ENCODE data around the gene RXRA.

The RXRA gene

GRCh38 chr9:134477927-134478326 lies 151.7 kb downstream of the RXRA start:
- no peak for TF ChIP-seq CTCF (IDR thresholded peaks at IDR 0.05; ENCODE audit: insufficient read depth, low read length, missing control alignments)
- POLR2A ChIA-PET: no interaction called here
- H3K4me3 ChIP-seq (ENCODE audit: low read depth, low read length): no peak overlapping the region
- CTCF ChIA-PET: interaction anchor here (0.9 kb wide), 1 partner anchor 194 kb away, joined by 3 read pairs; no protein-coding TSS in a partner anchor
- no peak for DNase-seq (ENCODE audit: low read depth, low spot score)

DNA sequence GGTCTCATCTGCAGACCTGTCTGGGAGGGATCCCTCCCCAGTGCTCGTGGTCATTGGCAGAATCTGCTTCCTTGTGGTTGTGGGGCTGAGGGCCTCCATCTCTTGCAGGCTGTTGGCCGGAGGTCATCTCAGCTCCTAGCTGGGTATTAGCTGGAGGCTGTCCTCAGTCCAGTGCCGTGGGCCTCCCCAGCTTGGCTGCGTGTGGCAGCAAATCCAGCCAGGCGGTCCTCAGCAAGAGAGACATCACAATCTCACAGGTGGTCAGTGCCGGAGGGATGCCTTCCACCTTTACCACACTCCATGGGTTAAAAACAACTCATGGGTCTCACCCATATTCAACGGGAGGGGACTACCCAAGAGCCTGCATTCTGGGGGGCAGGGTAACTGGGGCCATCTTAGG lies 155.5 kb downstream of the RXRA start:
- TF ChIP-seq CTCF (IDR thresholded peaks at IDR 0.05; ENCODE audit: insufficient read depth, low read length, missing control alignments): no peak
- no peak overlapping the region for H3K4me3 ChIP-seq (ENCODE audit: low read depth, low read length)
- no peak for DNase-seq (ENCODE audit: low read depth, low spot score)
- POLR2A ChIA-PET: no interaction called here
- CTCF ChIA-PET: no interaction called here

DNA sequence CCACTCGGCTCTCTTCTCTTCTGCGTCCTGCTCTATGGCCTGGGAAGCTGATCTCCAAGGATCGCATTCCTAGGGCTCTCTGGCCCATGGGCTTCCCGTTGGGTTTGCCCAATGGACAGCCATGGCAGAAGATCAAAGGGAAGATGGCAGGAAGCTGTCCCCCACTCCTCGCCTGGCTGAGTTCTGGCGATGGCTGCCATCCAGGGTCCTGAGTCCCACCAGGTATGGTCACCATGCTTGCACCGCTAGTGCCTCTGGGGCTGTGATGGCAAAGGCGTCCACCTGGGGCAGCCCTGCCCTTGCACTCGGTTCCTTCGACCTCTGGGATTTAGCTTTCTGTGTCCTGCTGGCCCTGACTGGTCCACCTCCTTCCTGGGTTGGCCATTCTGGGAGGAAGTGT lies 156.0 kb downstream of the RXRA start:
- ChIA-PET CTCF (no interaction called here), POLR2A (no interaction called here)
- no peak for DNase-seq (ENCODE audit: low read depth, low spot score)
- H3K4me3 ChIP-seq (ENCODE audit: low read depth, low read length): no peak overlapping the region
- TF ChIP-seq CTCF (IDR thresholded peaks at IDR 0.05; ENCODE audit: insufficient read depth, low read length, missing control alignments): no peak

DNA sequence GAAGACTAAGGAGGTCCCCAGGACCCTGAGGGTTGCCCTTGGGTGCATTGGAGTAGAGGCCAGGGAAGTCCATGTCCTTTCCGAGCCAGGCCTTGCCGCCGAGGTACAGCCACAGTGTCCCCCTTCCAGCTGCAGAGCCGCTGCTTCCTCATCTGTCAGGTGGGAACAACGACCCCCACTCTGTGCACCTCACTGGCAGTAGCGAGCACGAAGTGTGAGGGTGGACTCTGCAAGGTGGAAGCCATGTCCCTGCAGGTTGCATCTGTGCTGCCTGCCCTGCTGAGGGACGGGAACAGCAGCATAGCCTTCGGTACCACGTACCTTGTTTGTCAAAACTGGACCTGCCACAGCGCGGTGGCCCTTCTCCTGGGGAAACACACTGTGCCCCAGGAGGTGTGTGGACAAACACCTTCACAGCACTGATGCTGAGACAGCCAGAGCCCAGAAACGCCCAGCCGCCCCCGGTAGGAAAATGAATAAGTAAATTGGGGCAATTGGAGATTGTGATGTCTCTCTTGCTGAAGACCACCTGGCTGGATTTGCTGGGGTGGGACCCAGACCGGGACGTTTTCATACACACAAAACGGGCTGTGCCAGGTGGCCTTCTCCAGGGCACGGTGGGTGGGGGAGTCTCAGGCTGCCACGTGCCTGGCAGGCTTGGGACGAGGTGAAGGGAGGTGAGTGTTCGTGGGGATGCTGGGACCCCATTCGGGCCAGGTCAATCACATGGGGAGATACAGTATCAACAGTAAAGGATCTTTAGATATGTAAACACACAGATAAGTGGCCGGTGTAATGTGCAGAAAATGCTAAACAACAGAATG lies 157.3 kb downstream of the RXRA start:
- no peak overlapping the region for H3K4me3 ChIP-seq (ENCODE audit: low read depth, low read length)
- DNase-seq (ENCODE audit: low read depth, low spot score): no peak
- ChIA-PET POLR2A (no interaction called here), CTCF (no interaction called here)
- no peak for TF ChIP-seq CTCF (IDR thresholded peaks at IDR 0.05; ENCODE audit: insufficient read depth, low read length, missing control alignments)

DNA sequence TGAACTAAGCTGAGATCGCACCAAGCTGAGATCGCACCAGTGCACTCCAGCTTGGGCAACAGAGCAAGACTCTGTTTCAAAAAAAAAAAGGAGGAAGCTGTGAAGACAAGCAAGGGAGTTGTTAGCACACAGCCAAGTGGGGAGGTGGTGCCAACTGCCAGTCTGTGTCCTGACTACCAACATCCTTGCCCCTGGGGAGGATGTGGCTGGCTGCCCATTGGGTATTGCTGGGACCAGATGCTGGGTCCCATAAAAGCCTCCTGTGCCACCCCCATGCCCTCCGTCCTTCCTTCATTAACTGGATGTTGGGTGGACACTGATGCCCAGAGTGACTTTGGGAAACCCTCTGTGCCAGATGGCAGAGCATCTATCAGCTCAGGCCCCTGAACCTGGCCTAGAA lies 158.2 kb downstream of the RXRA start:
- DNase-seq (ENCODE audit: low read depth, low spot score): no peak
- TF ChIP-seq CTCF (IDR thresholded peaks at IDR 0.05; ENCODE audit: insufficient read depth, low read length, missing control alignments): no peak
- ChIA-PET POLR2A (interaction anchor here (0.5 kb wide), 1 partner anchor 13 kb away, joined by 3 read pairs; no protein-coding TSS in a partner anchor), CTCF (no interaction called here)
- no peak overlapping the region for H3K4me3 ChIP-seq (ENCODE audit: low read depth, low read length)

DNA sequence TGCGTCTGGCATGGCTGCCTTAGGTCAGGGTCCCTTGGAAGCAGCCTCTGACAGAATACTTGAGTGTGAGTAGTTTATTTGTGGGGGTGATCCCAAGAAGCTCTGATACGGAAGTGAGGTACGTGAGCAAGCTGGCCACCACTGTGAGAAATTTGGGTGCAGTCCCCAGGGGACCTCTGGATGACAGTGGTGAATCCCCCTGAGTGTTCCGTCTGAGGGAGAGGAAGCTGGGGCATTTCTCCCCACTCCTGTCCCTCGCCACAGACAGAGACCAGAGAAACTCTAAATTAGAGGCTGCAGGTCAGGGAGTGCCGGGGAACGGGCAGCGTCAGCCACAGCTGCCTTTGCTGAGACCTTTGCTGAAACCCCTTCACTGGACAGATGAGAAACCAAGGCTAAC lies 159.4 kb downstream of the RXRA start:
- H3K4me3 ChIP-seq (ENCODE audit: low read depth, low read length): no peak overlapping the region
- TF ChIP-seq CTCF (IDR thresholded peaks at IDR 0.05; ENCODE audit: insufficient read depth, low read length, missing control alignments): no peak
- POLR2A ChIA-PET: no interaction called here
- CTCF ChIA-PET: interaction anchor here (0.8 kb wide), 1 partner anchor 155 kb away, joined by 3 read pairs; no protein-coding TSS in a partner anchor
- DNase-seq (ENCODE audit: low read depth, low spot score): no peak
